H1 (cell line): Measurements from ENCODE around the gene NBEA.

Experiments
- BACH1 ChIP-seq: IDR thresholded peaks from 2 replicates; pipeline ENCODE4 v1.6.1; 2012; ENCODE audit warnings: low read length, improper control_type of control experiment
- EGR1 ChIP-seq: IDR thresholded peaks from 2 replicates; pipeline ENCODE4 v1.6.1; 2011; ENCODE audit warnings: low read depth, low read length, borderline replicate concordance
- EZH2 ChIP-seq: fragments of 200-600 bp; sonication (generic); IDR thresholded peaks from 2 replicates; pipeline ENCODE4 v1.7.1; 2012; ENCODE audit warnings: low read depth, mild to moderate bottlenecking, moderate library complexity, low read length, inconsistent platforms; ENCODE audit not compliant: severe bottlenecking
- KDM5A ChIP-seq: fragments of 200-600 bp; IDR thresholded peaks from 2 replicates; pipeline ENCODE4 v1.7.1; 2012; ENCODE audit warnings: mild to moderate bottlenecking, low read length, inconsistent platforms, mixed read lengths
- MAX ChIP-seq: IDR thresholded peaks from 2 replicates; pipeline ENCODE4 v1.6.1; 2012; ENCODE audit warnings: inconsistent platforms
- POLR2AphosphoS5 ChIP-seq: IDR thresholded peaks from 2 replicates; pipeline ENCODE4 v1.6.1; 2011; ENCODE audit warnings: low read depth, low read length
- RAD21 ChIP-seq, 2 experiments: IDR thresholded peaks in 1 of 2; conservative IDR thresholded peaks in 1 of 2; 2 replicates each; pipeline ENCODE4 v1.6.1; 2011; ENCODE audit warnings: low read depth in 2 of 2, low read length in 2 of 2, improper control_type of control experiment in 1 of 2, inconsistent platforms in 1 of 2, mild to moderate bottlenecking in 1 of 2, moderate library complexity in 1 of 2
- RXRA ChIP-seq: IDR thresholded peaks from 2 replicates; pipeline ENCODE4 v1.6.1; 2011; ENCODE audit warnings: low read depth, mild to moderate bottlenecking, low read length, moderate library complexity; ENCODE audit not compliant: insufficient read depth
- SRF ChIP-seq: IDR thresholded peaks from 2 replicates; pipeline ENCODE4 v1.6.1; 2011; ENCODE audit warnings: mild to moderate bottlenecking, low read depth, low read length, moderate library complexity
- TCF12 ChIP-seq: IDR thresholded peaks from 2 replicates; pipeline ENCODE4 v1.6.1; 2011; ENCODE audit warnings: low read depth, mild to moderate bottlenecking, low read length
- ZNF274 ChIP-seq: IDR thresholded peaks from 2 replicates; pipeline ENCODE4 v1.7.0; 2012; ENCODE audit warnings: low read length, borderline replicate concordance; ENCODE audit errors: extremely low read depth
- TF ChIP-seq, protein P1 (sequence below): IDR thresholded peaks from 2 replicates; pipeline ENCODE4 v1.6.1; 2011; ENCODE audit warnings: low read length, improper control_type of control experiment
- TF ChIP-seq, protein P2 (sequence below), 3 experiments: IDR thresholded peaks; 1 replicate in 2 of 3; 2 replicates in 1 of 3; pipeline versions ENCODE4 v1.5.1 to v1.6.1; 2011; ENCODE audit warnings: low read length in 3 of 3, mild to moderate bottlenecking in 3 of 3, inconsistent platforms in 2 of 3, low read depth in 1 of 3, moderate library complexity in 1 of 3; ENCODE audit not compliant: insufficient read depth in 1 of 3; ENCODE audit errors: control extremely low read depth in 1 of 3

DNA sequence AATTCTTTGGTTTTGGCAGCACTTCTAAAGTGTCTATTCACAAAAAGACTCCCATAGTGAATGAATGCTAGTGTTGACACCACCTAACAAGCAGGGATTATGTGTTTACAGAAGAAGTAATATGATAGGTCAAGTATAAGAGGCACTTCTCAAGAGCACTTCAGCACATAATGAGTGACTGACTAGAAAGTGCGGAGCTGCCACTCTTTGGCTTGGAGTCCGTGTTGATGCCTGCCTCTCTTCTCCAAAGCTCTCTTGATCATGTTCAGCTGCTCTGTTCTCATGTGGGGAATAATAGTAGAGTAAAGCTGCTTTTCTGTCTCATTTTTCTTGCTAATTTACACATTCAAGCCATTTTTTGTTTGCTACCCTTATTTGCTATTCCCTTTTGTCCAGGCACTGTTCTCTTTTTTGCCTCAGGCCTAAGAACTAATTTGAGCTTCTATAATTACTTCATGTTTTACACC lies 557.2 kb downstream of the NBEA start:
- TF ChIP-seq, protein P1, sequence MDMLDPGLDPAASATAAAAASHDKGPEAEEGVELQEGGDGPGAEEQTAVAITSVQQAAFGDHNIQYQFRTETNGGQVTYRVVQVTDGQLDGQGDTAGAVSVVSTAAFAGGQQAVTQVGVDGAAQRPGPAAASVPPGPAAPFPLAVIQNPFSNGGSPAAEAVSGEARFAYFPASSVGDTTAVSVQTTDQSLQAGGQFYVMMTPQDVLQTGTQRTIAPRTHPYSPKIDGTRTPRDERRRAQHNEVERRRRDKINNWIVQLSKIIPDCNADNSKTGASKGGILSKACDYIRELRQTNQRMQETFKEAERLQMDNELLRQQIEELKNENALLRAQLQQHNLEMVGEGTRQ = no peak
- TF ChIP-seq, protein P2, sequence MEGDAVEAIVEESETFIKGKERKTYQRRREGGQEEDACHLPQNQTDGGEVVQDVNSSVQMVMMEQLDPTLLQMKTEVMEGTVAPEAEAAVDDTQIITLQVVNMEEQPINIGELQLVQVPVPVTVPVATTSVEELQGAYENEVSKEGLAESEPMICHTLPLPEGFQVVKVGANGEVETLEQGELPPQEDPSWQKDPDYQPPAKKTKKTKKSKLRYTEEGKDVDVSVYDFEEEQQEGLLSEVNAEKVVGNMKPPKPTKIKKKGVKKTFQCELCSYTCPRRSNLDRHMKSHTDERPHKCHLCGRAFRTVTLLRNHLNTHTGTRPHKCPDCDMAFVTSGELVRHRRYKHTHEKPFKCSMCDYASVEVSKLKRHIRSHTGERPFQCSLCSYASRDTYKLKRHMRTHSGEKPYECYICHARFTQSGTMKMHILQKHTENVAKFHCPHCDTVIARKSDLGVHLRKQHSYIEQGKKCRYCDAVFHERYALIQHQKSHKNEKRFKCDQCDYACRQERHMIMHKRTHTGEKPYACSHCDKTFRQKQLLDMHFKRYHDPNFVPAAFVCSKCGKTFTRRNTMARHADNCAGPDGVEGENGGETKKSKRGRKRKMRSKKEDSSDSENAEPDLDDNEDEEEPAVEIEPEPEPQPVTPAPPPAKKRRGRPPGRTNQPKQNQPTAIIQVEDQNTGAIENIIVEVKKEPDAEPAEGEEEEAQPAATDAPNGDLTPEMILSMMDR (IDR thresholded peaks at IDR 0.05; ENCODE audit: control extremely low read depth in 1 of 3, insufficient read depth in 1 of 3, low read depth in 1 of 3, low read length in 3 of 3) = no peak
- TF ChIP-seq EZH2 (no peak), KDM5A (no peak), EGR1 (no peak), ZNF274 (no peak), BACH1 (no peak), TCF12 (no peak), POLR2AphosphoS5 (no peak), RXRA (no peak), RAD21 (IDR thresholded peaks at IDR 0.05 in 1 of 2, conservative IDR thresholded peaks at IDR 0.05 in 1 of 2; ENCODE audit: low read depth in 2 of 2, low read length in 2 of 2) (no peak), SRF (no peak), MAX (no peak)
